Testis (tissue), 2 donors: ENCODE measurements around the gene PRKCA.

Experiments used
- POLR2A ChIP-seq: fragments of 450-650 bp; IDR thresholded peaks from one replicate; pipeline ENCODE4 v1.6.1; 2017; ENCODE audit warnings: antibody characterized with exemption, mild to moderate bottlenecking, moderate library complexity
- TF ChIP-seq, protein P1 (sequence below), 3 experiments: fragments of 450-650 bp in 2 of 3; fragments of 200-600 bp in 1 of 3; sonication (generic) in 1 of 3; IDR thresholded peaks; one replicate each; pipeline ENCODE4 v1.5.1; 2016 to 2019; ENCODE audit warnings: antibody characterized with exemption in 3 of 3, mild to moderate bottlenecking in 2 of 3, moderate library complexity in 1 of 3

GRCh38 chr17:66430846-66431795 is 128.7 kb downstream of the PRKCA start:
- TF ChIP-seq, protein P1, sequence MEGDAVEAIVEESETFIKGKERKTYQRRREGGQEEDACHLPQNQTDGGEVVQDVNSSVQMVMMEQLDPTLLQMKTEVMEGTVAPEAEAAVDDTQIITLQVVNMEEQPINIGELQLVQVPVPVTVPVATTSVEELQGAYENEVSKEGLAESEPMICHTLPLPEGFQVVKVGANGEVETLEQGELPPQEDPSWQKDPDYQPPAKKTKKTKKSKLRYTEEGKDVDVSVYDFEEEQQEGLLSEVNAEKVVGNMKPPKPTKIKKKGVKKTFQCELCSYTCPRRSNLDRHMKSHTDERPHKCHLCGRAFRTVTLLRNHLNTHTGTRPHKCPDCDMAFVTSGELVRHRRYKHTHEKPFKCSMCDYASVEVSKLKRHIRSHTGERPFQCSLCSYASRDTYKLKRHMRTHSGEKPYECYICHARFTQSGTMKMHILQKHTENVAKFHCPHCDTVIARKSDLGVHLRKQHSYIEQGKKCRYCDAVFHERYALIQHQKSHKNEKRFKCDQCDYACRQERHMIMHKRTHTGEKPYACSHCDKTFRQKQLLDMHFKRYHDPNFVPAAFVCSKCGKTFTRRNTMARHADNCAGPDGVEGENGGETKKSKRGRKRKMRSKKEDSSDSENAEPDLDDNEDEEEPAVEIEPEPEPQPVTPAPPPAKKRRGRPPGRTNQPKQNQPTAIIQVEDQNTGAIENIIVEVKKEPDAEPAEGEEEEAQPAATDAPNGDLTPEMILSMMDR (IDR thresholded peaks at IDR 0.05), result no peak
- no peak for TF ChIP-seq POLR2A
